GM18861 (cell line): ENCODE data around the gene FUBP3.
A peak's percentile ranks its signal among the peaks of the same experiment; 100 is the strongest.
"Not testable (repeated sequence)": the region's sequence is repeated elsewhere in the genome, so short reads cannot be mapped to it uniquely, and the experiment has no call there.

Experiments used
- ATAC-seq: cut with Tn5 transposase; IDR thresholded peaks from one replicate; pipeline ENCODE4 v1.9.1; 2021; ENCODE audit not compliant: unreplicated experiment

FUBP3 gene

GRCh38 chr9:130556396-130557076, 22.8 kb upstream of the FUBP3 start:
- no peak for ATAC-seq

DNA sequence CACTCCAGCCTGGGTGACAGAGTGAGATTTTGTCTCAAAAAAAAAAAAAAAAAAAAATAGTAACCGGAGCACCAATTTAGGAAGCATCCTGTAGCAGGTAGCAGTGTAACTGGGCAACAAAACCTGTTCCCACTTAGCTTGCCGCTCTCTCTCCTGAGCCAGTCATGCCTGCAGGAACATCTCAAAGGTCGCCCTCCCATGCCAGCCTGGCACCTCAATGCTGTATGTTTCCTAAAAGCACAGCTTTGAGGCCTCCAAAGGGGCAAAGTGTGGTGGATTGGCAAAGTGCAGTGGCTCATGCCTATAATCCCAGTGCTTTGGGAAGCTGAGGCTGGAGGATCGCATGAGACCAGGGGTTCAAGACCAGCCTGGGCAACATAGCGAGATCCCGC, 22.3 kb upstream of the FUBP3 start:
- no peak for ATAC-seq

DNA sequence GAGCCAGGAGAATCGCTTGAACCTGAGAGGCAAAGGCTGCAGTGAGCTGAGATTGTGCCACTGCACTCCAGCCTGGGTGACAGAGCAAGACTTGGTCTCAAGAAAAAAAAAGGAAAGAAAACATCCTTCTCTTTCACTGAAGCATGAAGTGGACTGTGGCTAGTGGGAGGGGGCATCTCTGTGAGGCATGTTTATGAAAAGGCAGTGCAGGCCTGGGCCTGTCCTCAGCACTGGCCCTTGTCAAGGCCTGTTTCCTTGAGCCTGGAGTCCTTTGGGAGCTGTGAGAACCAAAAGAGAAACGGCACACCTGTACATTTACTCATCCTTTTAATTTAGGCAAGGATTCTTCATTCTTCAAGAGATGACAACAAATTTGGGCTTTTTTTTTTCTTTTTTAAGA, 18.3 kb upstream of the FUBP3 start:
- no peak for ATAC-seq

DNA sequence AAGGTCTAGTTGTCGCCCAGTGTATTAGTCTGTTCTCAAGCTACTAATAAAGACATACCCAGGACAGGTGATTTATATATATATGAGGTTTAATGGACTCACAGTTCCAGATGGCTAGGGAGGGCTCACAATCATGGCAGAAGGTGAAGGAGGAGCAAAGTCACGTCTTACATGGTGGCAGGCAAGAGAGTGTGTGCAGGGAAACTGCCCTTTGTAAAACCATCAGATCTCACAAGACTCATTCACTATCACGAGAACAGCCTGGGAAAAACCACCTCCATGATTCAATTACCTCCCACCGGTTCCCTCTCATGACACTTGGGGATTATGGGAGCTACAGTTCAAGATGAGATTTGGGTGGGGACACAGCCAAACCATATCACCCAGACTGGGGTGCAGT, 16.9 kb upstream of the FUBP3 start:
- not testable (repeated sequence) for ATAC-seq

DNA sequence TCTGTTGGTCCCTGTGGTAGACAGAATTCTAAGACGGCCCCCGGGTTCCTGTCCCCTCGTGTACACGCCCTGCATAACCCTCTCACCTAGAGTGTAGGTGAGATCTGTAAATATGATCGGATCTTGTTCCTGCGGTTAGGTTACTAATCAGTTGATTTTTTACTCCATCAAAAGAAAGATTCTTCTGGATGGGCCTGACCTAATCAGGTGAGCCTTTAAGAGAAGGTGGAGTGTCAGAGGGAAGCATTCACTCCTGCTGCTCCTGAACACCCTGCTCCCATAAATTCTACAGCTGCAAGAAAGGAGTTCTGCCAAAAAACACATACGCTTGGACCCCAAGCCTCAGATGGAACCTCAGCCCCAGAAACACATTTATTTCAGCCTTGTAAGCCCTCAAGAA, 15.6 kb upstream of the FUBP3 start:
- no peak for ATAC-seq

GRCh38 chr9:130565792-130566191, 13.6 kb upstream of the FUBP3 start:
- ATAC-seq: no peak

DNA sequence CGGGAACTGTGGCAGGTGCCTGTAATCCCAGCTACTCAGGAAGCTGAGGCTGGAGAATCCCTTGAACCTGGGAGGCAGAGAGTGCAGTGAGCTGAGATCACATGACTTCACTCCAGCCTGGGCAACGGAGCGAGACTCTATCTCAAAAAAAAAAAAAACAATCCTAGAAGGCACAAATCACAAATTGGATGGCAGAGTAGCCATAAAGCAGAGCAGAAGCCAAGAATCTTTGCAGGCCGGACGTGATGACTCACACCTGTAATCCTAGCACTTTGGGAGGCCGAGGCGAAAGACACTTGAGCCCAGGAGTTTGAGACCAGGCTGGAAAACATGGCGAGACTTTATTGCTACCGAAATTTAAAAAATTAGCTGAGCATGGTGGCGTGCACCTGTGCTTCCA, 9.2 kb upstream of the FUBP3 start:
- no peak for ATAC-seq

DNA sequence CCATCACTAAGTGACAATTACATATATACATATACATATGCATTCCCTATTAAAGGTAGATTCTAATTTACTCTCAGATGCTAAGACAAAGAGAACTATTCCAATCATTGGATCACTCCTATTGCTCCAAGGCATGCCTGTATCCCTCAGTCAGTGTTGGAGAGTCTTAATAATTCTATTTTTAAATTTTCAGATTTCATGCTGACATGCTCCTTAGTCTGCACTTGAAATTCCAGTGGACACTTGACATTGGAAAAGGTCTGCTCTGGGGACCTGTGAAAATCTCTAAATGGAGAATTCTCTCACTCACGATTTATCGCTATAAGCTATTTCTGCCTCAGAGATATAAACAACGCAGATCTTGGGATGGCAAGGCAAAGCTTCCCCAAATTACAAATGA, 3.9 kb upstream of the FUBP3 start:
- no peak for ATAC-seq

DNA sequence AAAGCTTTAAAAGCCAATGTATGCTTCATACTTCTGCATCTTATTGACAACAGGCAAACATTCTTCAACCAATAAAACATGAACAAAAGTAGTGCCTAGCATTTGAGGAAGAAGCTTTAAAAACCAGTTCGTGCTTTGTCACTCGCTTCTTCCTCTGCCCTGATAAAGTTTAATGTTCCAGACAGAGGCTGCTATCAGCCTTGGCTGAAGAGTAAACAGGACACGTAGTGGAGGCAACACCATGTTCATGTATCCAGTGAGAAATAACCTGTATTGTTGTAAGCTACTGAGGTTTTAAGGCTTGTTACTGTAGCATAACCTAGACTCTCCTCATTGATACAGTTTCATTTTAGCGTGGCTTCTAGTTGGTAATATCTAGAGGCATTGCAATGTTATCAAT, 3.2 kb upstream of the FUBP3 start:
- ATAC-seq: no peak

GRCh38 chr9:130579738-130580463, 524 bp downstream of the FUBP3 start:
- peak; percentile 21 for ATAC-seq

DNA sequence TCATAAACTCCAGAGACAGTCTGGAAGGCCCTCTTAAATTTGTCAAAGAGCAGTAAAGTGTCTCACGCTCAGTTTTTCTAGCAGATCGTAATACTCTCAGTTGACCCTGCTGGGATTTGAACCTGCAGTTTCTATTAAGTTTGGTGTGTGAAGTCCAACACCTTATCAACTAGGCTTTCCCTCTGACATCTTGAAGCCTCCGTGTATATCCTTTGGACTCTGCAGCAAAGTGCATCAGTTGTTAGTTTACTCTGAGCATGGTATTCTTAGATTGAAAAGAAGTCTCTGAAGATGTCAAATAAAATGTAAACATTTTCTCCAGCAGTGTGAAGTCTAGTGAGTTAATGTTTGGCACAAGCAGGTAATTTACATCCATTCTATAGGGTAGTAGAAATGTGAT, 2.4 kb downstream of the FUBP3 start:
- ATAC-seq: no peak

DNA sequence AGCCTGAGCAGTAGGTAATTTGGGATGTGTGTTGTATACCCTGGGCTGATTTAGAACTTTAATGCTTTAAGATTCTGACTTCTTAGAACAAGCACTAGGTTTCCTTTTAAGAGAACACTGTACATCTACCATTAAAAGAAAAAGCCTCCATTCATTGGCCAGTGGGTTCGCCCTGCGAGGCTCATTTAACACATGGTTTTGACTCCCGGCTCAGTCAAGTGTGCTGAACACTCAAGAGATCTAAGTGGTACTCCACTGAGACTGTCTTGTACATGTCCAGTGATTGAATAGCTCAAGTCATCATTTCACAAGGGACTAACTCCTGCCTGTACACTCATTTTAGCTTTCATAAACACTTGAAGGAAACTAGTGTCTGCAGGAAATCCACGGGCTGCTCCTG, 3.9 kb downstream of the FUBP3 start:
- ATAC-seq: no peak

- no peak for ATAC-seq
Measured at GRCh38 chr9:130587921-130588320, 8.5 kb downstream of the FUBP3 start.

GRCh38 chr9:130588416-130588815, 9.0 kb downstream of the FUBP3 start:
- ATAC-seq: no peak

- no peak for ATAC-seq
Measured at GRCh38 chr9:130589754-130590153, 10.4 kb downstream of the FUBP3 start.

DNA sequence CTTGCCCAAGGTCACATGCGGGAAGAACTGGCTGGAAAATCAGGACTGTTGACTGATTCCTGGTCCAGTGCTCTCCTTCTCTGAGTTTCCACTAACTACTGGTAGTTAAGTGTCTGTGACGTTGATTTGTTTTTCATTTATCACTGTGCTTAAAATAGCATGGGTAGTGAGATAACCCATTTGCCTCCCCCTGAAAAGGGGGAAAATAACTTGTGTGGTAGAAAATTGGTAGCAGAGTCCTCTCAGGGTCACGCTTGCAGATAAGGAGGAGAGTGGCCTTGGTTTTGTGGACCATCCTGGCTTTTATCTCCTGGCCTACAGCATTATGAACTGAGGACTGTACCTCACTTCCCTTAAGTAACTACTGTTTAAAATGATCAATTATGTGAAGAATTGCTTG, 10.9 kb downstream of the FUBP3 start:
- ATAC-seq: no peak

GRCh38 chr9:130593020-130593419, 13.6 kb downstream of the FUBP3 start:
- no peak for ATAC-seq

- ATAC-seq: no peak
Measured at GRCh38 chr9:130597228-130597627, 17.9 kb downstream of the FUBP3 start.

GRCh38 chr9:130598188-130598587, 18.8 kb downstream of the FUBP3 start:
- no peak for ATAC-seq

- no peak for ATAC-seq
Measured at GRCh38 chr9:130599625-130600024, 20.2 kb downstream of the FUBP3 start.

GRCh38 chr9:130601100-130601499, 21.7 kb downstream of the FUBP3 start:
- no peak for ATAC-seq

DNA sequence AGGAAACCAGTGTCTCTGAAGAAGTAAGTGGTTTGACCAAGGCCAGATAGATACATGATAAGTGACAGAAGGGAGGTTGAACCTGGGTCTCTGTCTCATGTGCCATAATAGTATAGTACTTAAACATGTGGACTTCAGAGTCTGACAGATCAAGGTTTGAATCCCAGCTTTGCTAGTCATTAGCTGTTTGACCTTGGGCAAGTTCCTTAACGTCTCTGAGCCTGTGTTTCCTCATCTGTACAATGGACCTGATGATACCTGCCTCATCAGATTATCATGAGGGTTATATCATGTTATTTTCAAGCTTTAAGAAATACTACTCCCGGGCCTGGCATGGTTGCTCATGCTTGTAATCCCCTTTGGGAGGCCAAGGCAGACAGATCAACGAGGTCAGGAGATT, 24.9 kb downstream of the FUBP3 start:
- no peak for ATAC-seq
